HepG2 (cell line): ENCODE data around the gene DPH7. TPM values are rescaled to one million over a fixed set of nuclear protein-coding genes. Genes with fewer than 3 reads are reported as not detected.

ENCODE experiments used
- ATAC-seq: fragments of 200-7000 bp; cut with Tn5 transposase; 3 replicates; pipeline ENCODE4 v1.9.1; 2020; ENCODE audit warnings: mild to moderate bottlenecking, moderate library complexity
- BruUV-seq: library from RNA; stranded (reverse); fragments of 400-500 nt; replicated peaks from 2 replicates; lab custom pipeline; 2021; lab: Mats Ljungman, UMichigan
- CTCF ChIA-PET: fragments of 300-600 bp; formaldehyde crosslinking; extraction: SDS; loops from one replicate; lab custom pipeline; 2021; ENCODE audit warnings: low total read pairs, inconsistent platforms, low intra/inter-chr PET ratio; lab: Yijun Ruan, JAX
- POLR2A ChIA-PET: fragments of 350-600 bp; sonication (Branson Sonifier 250); formaldehyde crosslinking; loops from one replicate; lab custom pipeline; 2020; ENCODE audit warnings: antibody characterized with exemption, inconsistent platforms; lab: Yijun Ruan, JAX
- DNase-seq: peaks from one replicate; pipeline ENCODE4 v3.0.0-alpha.2; 2015; ENCODE audit warnings: low spot score
- FAIRE-seq: peaks from 3 replicates; lab custom pipeline; 2011; peaks lifted over from hg19 to GRCh38; lab: Jason Lieb, UNC
- H2AFZ ChIP-seq: one replicate; pipeline ENCODE4 v1.6.1; 2011; ENCODE audit warnings: low read length, inconsistent platforms
- H3K27ac ChIP-seq: fragments of 300-600 bp; 3 replicates; pipeline ENCODE4 v1.8.0; 2011; ENCODE audit warnings: mixed run types, mild to moderate bottlenecking, mixed read lengths, low read length, inconsistent platforms; ENCODE audit not compliant: insufficient read depth; ENCODE audit errors: extremely low read length
- H3K27me3 ChIP-seq, 2 experiments: fragments of 200-600 bp in 1 of 2; 2 replicates in 1 of 2; 3 replicates in 1 of 2; pipeline versions ENCODE4 v1.6.0 to v1.8.0; 2011; ENCODE audit warnings: low read length in 2 of 2, mild to moderate bottlenecking in 2 of 2, moderate library complexity in 2 of 2, inconsistent platforms in 1 of 2; ENCODE audit not compliant: insufficient read depth in 2 of 2, control insufficient read depth in 1 of 2
- H3K36me3 ChIP-seq, 2 experiments: fragments of 200-600 bp in 1 of 2; replicated peaks in 1 of 2; 2 replicates in 1 of 2; 3 replicates in 1 of 2; pipeline versions ENCODE4 v1.5.1 to v1.8.0; 2011; ENCODE audit warnings: low read length in 2 of 2, inconsistent platforms in 1 of 2; ENCODE audit not compliant: insufficient read depth in 2 of 2, control insufficient read depth in 1 of 2
- H3K4me1 ChIP-seq: 2 replicates; pipeline ENCODE4 v1.5.1; 2012; ENCODE audit warnings: low read length, inconsistent platforms; ENCODE audit not compliant: insufficient read depth
- H3K4me2 ChIP-seq: 2 replicates; pipeline ENCODE4 v1.6.0; 2011; ENCODE audit warnings: low read depth, low read length, inconsistent platforms
- H3K4me3 ChIP-seq, 3 experiments: fragments of 200-600 bp in 1 of 3; sonication (generic), shearing (Covaris generic) in 1 of 3; replicated peaks in 1 of 3; 2 replicates each; pipeline ENCODE4 v1.5.1; 2011 to 2016; ENCODE audit warnings: low read length in 3 of 3, inconsistent platforms in 2 of 3, low read depth in 2 of 3, mild to moderate bottlenecking in 2 of 3, control low read depth in 1 of 3, mixed read lengths in 1 of 3; ENCODE audit not compliant: insufficient read depth in 1 of 3
- H3K79me2 ChIP-seq: one replicate; pipeline ENCODE4 v1.6.1; 2011; ENCODE audit warnings: low read length, inconsistent platforms; ENCODE audit not compliant: insufficient read depth
- H3K9ac ChIP-seq: 2 replicates; pipeline ENCODE4 v1.6.0; 2011; ENCODE audit warnings: mild to moderate bottlenecking, low read depth, low read length, inconsistent platforms; ENCODE audit not compliant: insufficient read depth
- H3K9me3 ChIP-seq: 2 replicates; pipeline ENCODE4 v1.5.1; 2012; ENCODE audit warnings: mild to moderate bottlenecking, low read length
- H4K20me1 ChIP-seq: 2 replicates; pipeline ENCODE4 v1.6.0; 2011; ENCODE audit warnings: inconsistent platforms, mild to moderate bottlenecking, low read length, moderate library complexity; ENCODE audit not compliant: insufficient read depth
- ZBTB40 ChIP-seq, 2 experiments: fragments of 450-650 bp in 1 of 2; sonication (generic) in 1 of 2; formaldehyde crosslinking in 1 of 2; IDR thresholded peaks; 2 replicates each; pipeline versions ENCODE4 v1.6.1 to v1.8.0; 2016 to 2022; ENCODE audit warnings: antibody characterized with exemption in 1 of 2, mild to moderate bottlenecking in 1 of 2, missing genetic modification reagents in 1 of 2
- ZNF34 ChIP-seq: sonication (generic); formaldehyde crosslinking; IDR thresholded peaks from 2 replicates; pipeline ENCODE4 v1.4.0; 2020; ENCODE audit warnings: mild to moderate bottlenecking, missing genetic modification reagents, borderline replicate concordance
- WGBS: methylation state at CpG from one replicate; pipeline ENCODE4 v1.1.6; 2017; ENCODE audit warnings: low lambda C conversion rate; 5-methylcytosine and 5-hydroxymethylcytosine counted together
- in situ Hi-C: cut with HindIII; loops from 2 replicates; pipeline ENCODE4 v1.10.0; 2017; ENCODE audit warnings: low pct_unique_long_range_greater_than_20kb; ENCODE audit not compliant: extremely low pct_ligation_motif_present
- intact Hi-C: fragments of 100-400 bp; cut with micrococcal nuclease; formaldehyde crosslinking; loops from one replicate; pipeline ENCODE4 v1.10.0; 2022; ENCODE audit not compliant: unreplicated experiment
- polyA plus RNA-seq, 8 experiments: library from polyadenylated mRNA; depleted of rRNA in 3 of 8; stranded (reverse) in 7 of 8; unstranded in 1 of 8; fragments of >200 nt; fragmentation: Illumina TruSeq in 4 of 8; extraction: Trizol in 4 of 8; gene quantifications; 2 replicates each; pipeline versions ENCODE4 v1.2.1 to v1.2.3, GENCODE V29; 2011 to 2016; ENCODE audit warnings: low read depth in 4 of 8, missing spikeins in 1 of 8, mixed read lengths in 1 of 8; ENCODE audit not compliant: insufficient read depth in 1 of 8
- total RNA-seq, 5 experiments: library from RNA; depleted of rRNA; stranded (reverse); fragments of >200 nt; fragmentation: Illumina TruSeq; extraction: Trizol; gene quantifications; 2 replicates each; pipeline ENCODE4 v1.2.3, GENCODE V29; 2016; ENCODE audit warnings: low read depth in 1 of 5

Gene DPH7
- total and polyA plus RNA-seq, 2 of the 13 experiments (the other 11 are each of a cell fraction or from before 2014, with no cell fraction given): 27.6 to 31.6 TPM

GRCh38 chr9:137574192-137574591, 4.5 kb downstream of the DPH7 start:
- H3K27ac ChIP-seq: no peak overlapping the region
- TF ChIP-seq ZBTB40 (IDR thresholded peaks at IDR 0.05) (no peak), ZBTB40 (CRISPR knock-in tag; IDR thresholded peaks at IDR 0.05) (no peak), ZNF34 (CRISPR knock-in tag) (no peak)
- in situ Hi-C loops: no loop called here
- BruUV-seq: no TSS peak
- FAIRE-seq: no peak
- H3K9ac ChIP-seq: no peak overlapping the region
- DNase-seq: no peak
- no peaks in the 10 kb centered on the region for H3K27me3 ChIP-seq
- no peak for ATAC-seq
- intact Hi-C loops: no loop called here
- WGBS: 96% methylated on average over 7 of the region's 10 CpGs
- H3K4me3 ChIP-seq: no peak overlapping the region
- H3K36me3 ChIP-seq: peaks cover 16 to 46% of the 10 kb centered on the region in 2 experiments; a peak in 4 of 5 replicates
- ChIA-PET POLR2A (no interaction called here), CTCF (no interaction called here)
- no peaks in the 10 kb centered on the region; the same call in 1 of the 2 replicates for H4K20me1 ChIP-seq
- H3K79me2 ChIP-seq: peaks cover 33% of the 10 kb centered on the region
- no peak overlapping the region for H2AFZ ChIP-seq
- peaks cover 20% of the 10 kb centered on the region for H3K4me1 ChIP-seq
- no peaks in the 10 kb centered on the region for H3K9me3 ChIP-seq
- no peak overlapping the region for H3K4me2 ChIP-seq
